ENCODE measurements around the gene POP5.
"Not testable (repeated sequence)": the region's sequence is repeated elsewhere in the genome, so short reads cannot be mapped to it uniquely, and the experiment has no call there.

Gene POP5

GRCh38 chr12:120580787-120581723, at the start of gene POP5:
Gene POP5, minus strand, starts transcription at chr12:120581402. Its CDS starts 40 bp downstream, at chr12:120581362.
- DNase-seq, result peak; percentile 99 to 100

- DNase-seq, result no peak
These were observed 49.1 kb upstream of the POP5 start for GRCh38 chr12:120630104-120630892.

- peak; percentile 53 to 69 for DNase-seq
These were observed 47.7 kb upstream of the POP5 start for GRCh38 chr12:120628919-120629318.

GRCh38 chr12:120625557-120626419, 44.6 kb upstream of the POP5 start:
- no peak for DNase-seq

GRCh38 chr12:120620624-120621023, 39.4 kb upstream of the POP5 start:
- DNase-seq, result no peak

- DNase-seq, result no peak
These were observed 37.9 kb upstream of the POP5 start for GRCh38 chr12:120618954-120619615.

- not testable (repeated sequence) for DNase-seq
These were observed 36.6 kb upstream of the POP5 start for GRCh38 chr12:120617767-120618166.

- DNase-seq, result not testable (repeated sequence)
These were observed 36.0 kb upstream of the POP5 start for GRCh38 chr12:120617193-120617592.

- DNase-seq, result no peak
These were observed 33.6 kb upstream of the POP5 start for GRCh38 chr12:120614848-120615247.

GRCh38 chr12:120611534-120611933, 30.3 kb upstream of the POP5 start:
- DNase-seq, result not testable (repeated sequence)

GRCh38 chr12:120610560-120610959, 29.4 kb upstream of the POP5 start:
- DNase-seq, result no peak

- not testable (repeated sequence) for DNase-seq
These were observed 21.2 kb upstream of the POP5 start for GRCh38 chr12:120602416-120602815.

- DNase-seq, result no peak
These were observed 18.7 kb upstream of the POP5 start for GRCh38 chr12:120599672-120600552.

GRCh38 chr12:120598674-120599463, 17.7 kb upstream of the POP5 start:
- no peak for DNase-seq

- DNase-seq, result no peak
These were observed 16.7 kb upstream of the POP5 start for GRCh38 chr12:120597861-120598260.

GRCh38 chr12:120596901-120597300, 15.7 kb upstream of the POP5 start:
- no peak for DNase-seq

- DNase-seq, result no peak
These were observed 11.2 kb upstream of the POP5 start for GRCh38 chr12:120592121-120593049.

GRCh38 chr12:120590741-120591407, 9.7 kb upstream of the POP5 start:
- no peak for DNase-seq

Data from SHP77 (cell line).